GM18507 (cell line): ENCODE measurements around the gene MTFP1.

ENCODE experiments used
- DNase-seq: peaks from one replicate; pipeline ENCODE4 v3.0.0; 2011; ENCODE audit warnings: low read depth; ENCODE audit not compliant: insufficient read length; ENCODE audit errors: extremely low spot score
- FAIRE-seq: peaks from 2 replicates; lab custom pipeline; 2011; peaks lifted over from hg19 to GRCh38; lab: Jason Lieb, UNC

The MTFP1 gene

GRCh38 chr22:30423301-30423958 is 2.1 kb upstream of the MTFP1 start:
- DNase-seq (no peak), FAIRE-seq (no peak)

GRCh38 chr22:30423959-30424533 is 1.5 kb upstream of the MTFP1 start:
- FAIRE-seq (peak; percentile 99), DNase-seq (peak; percentile 95)

- FAIRE-seq (no peak), DNase-seq (no peak)
Measured at GRCh38 chr22:30424534-30425326, 838 bp upstream of the MTFP1 start.

GRCh38 chr22:30425327-30425615 is 297 bp upstream of the MTFP1 start:
- DNase-seq: no peak
- FAIRE-seq: no peak

GRCh38 chr22:30426388-30427353 is 1.1 kb downstream of the MTFP1 start:
- DNase-seq: peak; percentile 49
- FAIRE-seq: peak; percentile 92

GRCh38 chr22:30427871-30428270 is 2.3 kb downstream of the MTFP1 start:
- DNase-seq (no peak), FAIRE-seq (no peak)

- DNase-seq: no peak
- no peak for FAIRE-seq
Measured at GRCh38 chr22:30429887-30430286, 4.3 kb downstream of the MTFP1 start.

- no peak for FAIRE-seq
- DNase-seq: no peak
Measured at GRCh38 chr22:30430933-30431332, 5.4 kb downstream of the MTFP1 start.

GRCh38 chr22:30432096-30432495 is 6.5 kb downstream of the MTFP1 start:
- FAIRE-seq: no peak
- DNase-seq: no peak

- DNase-seq: no peak
- no peak for FAIRE-seq
Measured at GRCh38 chr22:30432520-30432919, 7.0 kb downstream of the MTFP1 start.

GRCh38 chr22:30433227-30433626 is 7.7 kb downstream of the MTFP1 start:
- FAIRE-seq (no peak), DNase-seq (no peak)

- FAIRE-seq (no peak), DNase-seq (no peak)
Measured at GRCh38 chr22:30433773-30434172, 8.2 kb downstream of the MTFP1 start.

- FAIRE-seq: no peak
Measured at GRCh38 chr22:30434843-30435242, 9.3 kb downstream of the MTFP1 start.

GRCh38 chr22:30435674-30436126 is 10.1 kb downstream of the MTFP1 start:
- FAIRE-seq (peak; percentile 95), DNase-seq (peak; percentile 23)

More at GRCh38 chr22:30434843-30435242, 9.3 kb downstream of the MTFP1 start:
- no peak for DNase-seq

- FAIRE-seq (no peak), DNase-seq (no peak)
Measured at GRCh38 chr22:30436196-30436595, 10.6 kb downstream of the MTFP1 start.

GRCh38 chr22:30438559-30438958 is 13.0 kb downstream of the MTFP1 start:
- FAIRE-seq: no peak

GRCh38 chr22:30439226-30439625 is 13.7 kb downstream of the MTFP1 start:
- no peak for DNase-seq
- no peak for FAIRE-seq

More at GRCh38 chr22:30438559-30438958, 13.0 kb downstream of the MTFP1 start:
- no peak for DNase-seq

GRCh38 chr22:30439836-30440235 is 14.3 kb downstream of the MTFP1 start:
- DNase-seq: no peak
- no peak for FAIRE-seq

- DNase-seq (no peak), FAIRE-seq (no peak)
Measured at GRCh38 chr22:30441088-30441487, 15.5 kb downstream of the MTFP1 start.
